Left renal cortex interstitium (tissue), 4 donors: ENCODE results near the gene ZDHHC17. TPM values are rescaled to one million over a fixed set of nuclear protein-coding genes. Genes with fewer than 3 reads are reported as not detected.

Source experiments
- DNase-seq, 4 donors: peaks; one replicate each; pipeline ENCODE4 v3.0.0-alpha.2; 2013; ENCODE audit warnings: low read depth in 4 of 4, low spot score in 2 of 4, missing footprints in 1 of 4
- polyA plus RNA-seq, 4 donors: library from polyadenylated mRNA; unstranded; fragments of 120-200 nt; gene quantifications; one replicate each; pipeline ENCODE4 v1.2.1, GENCODE V29; 2013; ENCODE audit not compliant: insufficient read length in 4 of 4

Gene ZDHHC17
- polyA plus RNA-seq, 4 donors, result 58.0 to 91.5 (median 69.6) TPM

- no peak for DNase-seq
These were observed 110.7 kb downstream of the ZDHHC17 start for GRCh38 chr12:76874491-76875190.

- DNase-seq, result no peak
These were observed 112.8 kb downstream of the ZDHHC17 start for GRCh38 chr12:76876696-76877229.

GRCh38 chr12:76878099-76878898 is 114.4 kb downstream of the ZDHHC17 start:
- no peak for DNase-seq

GRCh38 chr12:76878899-76879709 is 115.2 kb downstream of the ZDHHC17 start, which contains the start of gene CSRP2:
Gene CSRP2 (minus strand): TSS chr12:76879019. CDS start chr12:76866260, 12,759 bp downstream.
- DNase-seq, result peak; percentile 80 to 88 (median 84)

GRCh38 chr12:76879710-76880518 is 116.0 kb downstream of the ZDHHC17 start:
- no peak for DNase-seq

GRCh38 chr12:76880519-76881023 is 116.7 kb downstream of the ZDHHC17 start:
- no peak for DNase-seq

GRCh38 chr12:76881142-76881541 is 117.2 kb downstream of the ZDHHC17 start:
- DNase-seq, result no peak

- no peak for DNase-seq
These were observed 118.5 kb downstream of the ZDHHC17 start for GRCh38 chr12:76882367-76882766.

- DNase-seq, result no peak
These were observed 119.2 kb downstream of the ZDHHC17 start for GRCh38 chr12:76883151-76883550.

- DNase-seq, result peak in 1 of 4 donors; percentile 52
These were observed 119.9 kb downstream of the ZDHHC17 start for GRCh38 chr12:76883811-76884210.

GRCh38 chr12:76888775-76889174 is 124.9 kb downstream of the ZDHHC17 start:
- DNase-seq, result no peak

GRCh38 chr12:76890151-76891143 is 126.5 kb downstream of the ZDHHC17 start:
- no peak for DNase-seq

- DNase-seq, result no peak
These were observed 127.7 kb downstream of the ZDHHC17 start for GRCh38 chr12:76891609-76892008.

GRCh38 chr12:76895796-76896195 is 131.9 kb downstream of the ZDHHC17 start:
- DNase-seq, result no peak

GRCh38 chr12:76896274-76896673 is 132.4 kb downstream of the ZDHHC17 start:
- no peak for DNase-seq

GRCh38 chr12:76898442-76898841 is 134.5 kb downstream of the ZDHHC17 start:
- DNase-seq, result no peak

- DNase-seq, result no peak
These were observed 135.6 kb downstream of the ZDHHC17 start for GRCh38 chr12:76899522-76899921.

- no peak for DNase-seq
These were observed 137.9 kb downstream of the ZDHHC17 start for GRCh38 chr12:76901628-76902380.
